SK-N-MC (cell line): ENCODE results near the gene CHSY1.

ENCODE experiments used
- DNase-seq: peaks from one replicate; pipeline ENCODE4 v3.0.0-alpha.2; 2011; ENCODE audit warnings: low read depth, low spot score
- H3K27ac ChIP-seq: fragments of 200-600 bp; sonication (generic); 2 replicates; pipeline ENCODE4 v1.5.1; 2016; ENCODE audit warnings: mixed run types
- H3K36me3 ChIP-seq: fragments of 200-600 bp; sonication (generic); 2 replicates; pipeline ENCODE4 v1.6.1; 2017; ENCODE audit warnings: antibody characterized with exemption, low read length, mixed read lengths; ENCODE audit not compliant: insufficient read depth
- H3K4me3 ChIP-seq: fragments of 200-600 bp; sonication (generic); 2 replicates; pipeline ENCODE4 v1.5.1; 2016
- H3K9ac ChIP-seq: fragments of 200-600 bp; sonication (generic); 2 replicates; pipeline ENCODE4 v1.8.0; 2017; ENCODE audit warnings: mixed run types, mixed read lengths; ENCODE audit not compliant: insufficient read length
- H3K9me3 ChIP-seq: fragments of 200-600 bp; sonication (generic); 2 replicates; pipeline ENCODE4 v1.6.1; 2017; ENCODE audit warnings: low read depth, mild to moderate bottlenecking, antibody characterized with exemption, low read length, moderate library complexity, mixed read lengths
- EZH2 ChIP-seq: fragments of 200-600 bp; sonication (generic); IDR thresholded peaks from one replicate; pipeline ENCODE4 v1.6.1; 2017; ENCODE audit warnings: antibody characterized with exemption
- FOXP2 ChIP-seq: optimal IDR thresholded peaks from 2 replicates; pipeline ENCODE3; 2011; ENCODE audit warnings: mild to moderate bottlenecking, moderate library complexity; ENCODE audit not compliant: insufficient read depth; ENCODE audit errors: extremely low read length, control extremely low read depth
- POLR2AphosphoS5 ChIP-seq: IDR thresholded peaks from 2 replicates; pipeline ENCODE4 v1.6.1; 2012; ENCODE audit warnings: mild to moderate bottlenecking, low read depth, low read length, borderline replicate concordance

The CHSY1 gene

GRCh38 chr15:101275018-101275417, 23.2 kb upstream of the CHSY1 start:
- no peak overlapping the region for H3K4me3 ChIP-seq
- no peak for TF ChIP-seq FOXP2
- no peak for TF ChIP-seq EZH2
- no peak for TF ChIP-seq POLR2AphosphoS5
- H3K9ac ChIP-seq = no peak overlapping the region
- H3K36me3 ChIP-seq = peaks cover 51% of the 10 kb centered on the region
- H3K27ac ChIP-seq = no peak overlapping the region
- H3K9me3 ChIP-seq = no peaks in the 10 kb centered on the region
- no peak for DNase-seq

- Histone ChIP-seq H3K36me3 (peaks cover 48% of the 10 kb centered on the region), H3K27ac (no peak overlapping the region), H3K9me3 (no peaks in the 10 kb centered on the region), H3K9ac (no peak overlapping the region), H3K4me3 (no peak overlapping the region)
- DNase-seq = no peak
- no peak for TF ChIP-seq FOXP2
- TF ChIP-seq POLR2AphosphoS5 = no peak
- TF ChIP-seq EZH2 = no peak
These were observed 21.7 kb upstream of the CHSY1 start for GRCh38 chr15:101273534-101273933.

GRCh38 chr15:101272584-101272983, 20.7 kb upstream of the CHSY1 start:
- Histone ChIP-seq H3K36me3 (peaks cover 48% of the 10 kb centered on the region), H3K27ac (no peak overlapping the region), H3K9me3 (no peaks in the 10 kb centered on the region), H3K9ac (no peak overlapping the region), H3K4me3 (no peak overlapping the region)
- no peak for TF ChIP-seq FOXP2
- no peak for TF ChIP-seq EZH2
- no peak for TF ChIP-seq POLR2AphosphoS5
- no peak for DNase-seq

GRCh38 chr15:101269479-101270223, 17.8 kb upstream of the CHSY1 start:
- H3K4me3 ChIP-seq = no peak overlapping the region
- H3K9me3 ChIP-seq = no peaks in the 10 kb centered on the region
- H3K27ac ChIP-seq = no peak overlapping the region
- TF ChIP-seq POLR2AphosphoS5 (no peak), FOXP2 (no peak), EZH2 (no peak)
- no peak for DNase-seq
- H3K9ac ChIP-seq = no peak overlapping the region
- H3K36me3 ChIP-seq = peaks cover 43% of the 10 kb centered on the region

GRCh38 chr15:101267320-101268104, 15.7 kb upstream of the CHSY1 start:
- H3K36me3 ChIP-seq = peaks cover 21% of the 10 kb centered on the region

GRCh38 chr15:101266787-101267186, 14.9 kb upstream of the CHSY1 start:
- H3K4me3 ChIP-seq = no peak overlapping the region
- TF ChIP-seq EZH2 (no peak), FOXP2 (no peak), POLR2AphosphoS5 (no peak)
- H3K9ac ChIP-seq = no peak overlapping the region
- no peak for DNase-seq
- H3K27ac ChIP-seq = no peak overlapping the region
- no peaks in the 10 kb centered on the region for H3K9me3 ChIP-seq
- H3K36me3 ChIP-seq = peaks cover 14% of the 10 kb centered on the region

More at GRCh38 chr15:101267320-101268104, 15.7 kb upstream of the CHSY1 start:
- Histone ChIP-seq H3K9me3 (no peaks in the 10 kb centered on the region), H3K27ac (no peak overlapping the region), H3K4me3 (no peak overlapping the region), H3K9ac (no peak overlapping the region)
- no peak for TF ChIP-seq EZH2
- no peak for TF ChIP-seq POLR2AphosphoS5
- no peak for TF ChIP-seq FOXP2
- DNase-seq = no peak

GRCh38 chr15:101266034-101266433, 14.2 kb upstream of the CHSY1 start:
- Histone ChIP-seq H3K4me3 (no peak overlapping the region), H3K27ac (no peak overlapping the region), H3K36me3 (peaks cover 7% of the 10 kb centered on the region; the same call in 1 of the 2 replicates), H3K9ac (no peak overlapping the region), H3K9me3 (no peaks in the 10 kb centered on the region)
- no peak for TF ChIP-seq POLR2AphosphoS5
- TF ChIP-seq FOXP2 = no peak
- TF ChIP-seq EZH2 = no peak
- no peak for DNase-seq

GRCh38 chr15:101264911-101265641, 13.2 kb upstream of the CHSY1 start:
- Histone ChIP-seq H3K27ac (no peak overlapping the region), H3K36me3 (no peaks in the 10 kb centered on the region), H3K4me3 (no peak overlapping the region), H3K9ac (no peak overlapping the region), H3K9me3 (no peaks in the 10 kb centered on the region)
- TF ChIP-seq FOXP2 (no peak), POLR2AphosphoS5 (no peak), EZH2 (no peak)
- DNase-seq = no peak

GRCh38 chr15:101264011-101264410, 12.2 kb upstream of the CHSY1 start:
- TF ChIP-seq FOXP2 = no peak
- TF ChIP-seq EZH2 = no peak
- no peak for TF ChIP-seq POLR2AphosphoS5
- H3K9ac ChIP-seq = no peak overlapping the region
- no peaks in the 10 kb centered on the region for H3K36me3 ChIP-seq
- H3K9me3 ChIP-seq = no peaks in the 10 kb centered on the region
- DNase-seq = no peak
- H3K4me3 ChIP-seq = no peak overlapping the region
- no peak overlapping the region for H3K27ac ChIP-seq
